Activated CD8-positive, alpha-beta memory T cell treated with anti-CD3 and anti-CD28 coated beads for 1 hour (primary cell): Measurements from ENCODE around the gene TNFRSF4.

Experiments
- DNase-seq, 2 donors: peaks; one replicate each; pipeline ENCODE4 v3.0.0-alpha.2; 2020; ENCODE audit warnings: low read depth in 1 of 2; ENCODE audit errors: extremely low read depth in 1 of 2

The TNFRSF4 gene

DNA sequence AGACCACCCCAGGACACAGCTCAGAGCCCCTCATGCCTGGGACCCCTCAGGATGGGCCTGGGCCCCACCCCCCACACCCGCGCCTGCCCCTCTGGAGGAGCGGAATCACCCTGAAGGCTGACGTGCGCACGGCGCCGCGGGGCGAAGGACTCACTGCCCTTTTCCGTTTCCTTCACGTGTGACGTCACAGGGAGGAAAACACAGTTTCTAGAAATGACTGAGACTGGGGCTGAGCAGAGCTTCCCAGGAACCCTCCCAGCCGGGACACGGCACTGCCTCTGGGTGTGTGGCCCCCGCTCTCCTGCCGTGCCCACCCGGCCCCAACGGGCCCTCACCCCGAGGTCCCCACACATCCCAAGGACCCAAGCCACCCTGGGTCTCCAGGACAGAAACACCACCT lies 5.4 kb upstream of the TNFRSF4 start:
- no peak for DNase-seq

DNA sequence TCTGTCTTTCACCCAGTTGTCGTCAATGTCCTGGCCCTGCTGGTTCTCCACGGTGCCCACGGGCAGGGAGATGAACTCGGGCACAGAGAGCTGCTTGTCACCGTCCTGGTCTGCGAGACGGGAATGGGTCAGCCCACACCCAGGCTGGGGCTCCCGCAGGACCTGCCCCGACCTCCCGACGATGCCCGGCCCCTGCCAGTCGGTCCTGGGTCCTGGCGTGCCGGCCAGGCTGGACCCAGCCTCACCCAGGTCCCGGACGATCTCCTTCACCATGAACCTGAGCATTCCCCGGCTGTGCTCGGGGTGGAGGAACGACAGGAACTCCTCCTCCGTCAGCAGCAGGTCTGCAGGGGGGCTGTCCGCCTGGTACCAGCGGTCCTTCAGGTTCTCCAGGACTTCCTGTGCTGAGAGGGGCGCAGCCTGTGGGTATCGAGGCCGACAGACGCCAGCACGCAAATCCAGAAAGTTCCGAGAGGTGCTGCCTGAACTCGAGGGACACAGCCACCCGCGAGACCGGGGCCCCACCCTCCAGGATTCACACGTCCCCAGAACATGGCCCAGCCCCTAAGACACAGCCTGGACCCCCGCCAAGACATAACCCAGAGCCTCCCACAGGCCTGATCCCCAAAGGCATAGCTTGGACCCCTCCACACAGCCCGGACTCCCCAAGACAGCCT lies 4.7 kb upstream of the TNFRSF4 start:
- no peak for DNase-seq

DNA sequence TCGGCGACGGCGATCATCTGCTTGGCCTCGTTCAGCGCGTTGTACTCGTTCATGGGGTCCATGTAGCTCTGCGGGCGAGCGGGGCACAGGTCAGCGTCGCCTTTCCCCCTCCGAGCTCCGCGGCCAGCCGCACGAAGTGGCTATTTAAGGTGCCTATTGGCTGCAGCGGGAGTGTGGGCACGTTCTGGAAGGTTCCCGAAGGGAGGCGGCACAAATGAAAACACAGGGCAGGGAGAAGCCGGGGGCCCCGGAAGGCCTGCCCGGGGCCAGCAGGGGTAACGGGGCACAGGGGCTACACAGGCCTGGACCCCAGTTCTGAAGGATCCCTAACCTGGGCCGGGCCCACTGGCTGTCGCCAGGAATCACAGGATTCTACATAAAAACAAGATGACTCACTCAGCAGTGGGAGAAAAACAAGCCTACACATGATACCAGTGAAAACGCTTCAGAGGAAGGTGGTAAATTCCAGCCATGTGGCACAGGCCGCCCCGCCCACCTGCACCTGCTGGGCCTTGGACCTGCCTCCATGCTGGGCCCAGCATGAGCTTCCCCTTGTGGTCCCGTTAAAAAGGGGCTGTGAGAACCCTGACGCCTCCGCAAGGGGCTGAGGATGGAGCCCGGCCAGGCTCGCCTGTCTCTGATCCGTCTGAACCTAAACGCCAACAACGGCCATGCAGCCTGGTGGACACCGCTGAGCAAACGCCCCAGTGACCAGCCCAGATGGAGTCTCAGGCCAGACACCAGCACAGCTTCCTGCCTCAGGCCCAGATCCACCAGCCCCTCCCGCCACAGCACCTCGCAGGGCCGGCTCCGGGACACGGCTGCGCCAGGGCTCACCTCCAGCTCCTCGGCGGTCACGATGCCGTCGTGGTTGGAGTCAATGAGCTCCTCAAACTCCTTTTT lies 3.9 kb upstream of the TNFRSF4 start:
- DNase-seq: no peak

DNA sequence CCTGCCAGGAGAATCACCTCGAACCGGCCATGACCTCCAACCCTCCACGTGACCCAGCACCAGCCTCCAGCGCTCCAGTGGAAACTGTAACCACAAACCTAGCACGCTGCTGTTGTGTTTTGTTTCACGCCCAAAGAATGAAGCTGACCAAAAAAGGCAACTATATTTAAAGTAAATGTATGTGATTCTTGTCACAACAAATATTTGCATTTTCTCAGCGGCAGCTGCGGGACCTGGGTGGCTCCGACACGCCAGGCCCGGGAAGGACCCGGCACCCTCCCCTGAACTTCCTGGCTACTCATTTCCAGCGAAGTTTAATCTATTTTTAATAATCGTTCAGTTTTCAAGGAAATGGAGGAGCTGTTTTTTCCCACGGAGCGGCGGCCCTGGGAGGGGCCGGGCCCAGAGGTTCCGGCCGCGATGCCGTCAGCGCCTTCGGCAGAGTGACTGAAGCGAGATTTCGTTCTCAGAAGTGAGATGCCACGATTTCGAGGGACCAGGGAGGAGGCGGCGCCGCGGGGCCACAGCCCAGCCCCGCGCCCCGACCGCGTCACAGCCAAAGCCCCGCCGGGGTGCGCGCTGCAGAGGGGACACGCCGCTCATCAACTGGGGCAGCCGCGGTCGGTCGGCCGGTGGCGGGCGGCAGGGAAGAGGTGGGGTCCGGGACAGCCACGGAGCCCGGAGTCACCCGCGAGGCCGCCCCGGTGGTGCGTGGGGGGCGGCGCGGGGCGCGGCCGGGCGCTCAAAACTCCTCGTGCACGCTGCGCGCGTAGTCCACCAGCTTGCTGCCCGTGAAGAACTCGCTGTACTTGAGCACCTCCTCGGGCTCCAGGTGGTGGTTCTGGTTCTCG lies 3.0 kb upstream of the TNFRSF4 start:
- no peak for DNase-seq

DNA sequence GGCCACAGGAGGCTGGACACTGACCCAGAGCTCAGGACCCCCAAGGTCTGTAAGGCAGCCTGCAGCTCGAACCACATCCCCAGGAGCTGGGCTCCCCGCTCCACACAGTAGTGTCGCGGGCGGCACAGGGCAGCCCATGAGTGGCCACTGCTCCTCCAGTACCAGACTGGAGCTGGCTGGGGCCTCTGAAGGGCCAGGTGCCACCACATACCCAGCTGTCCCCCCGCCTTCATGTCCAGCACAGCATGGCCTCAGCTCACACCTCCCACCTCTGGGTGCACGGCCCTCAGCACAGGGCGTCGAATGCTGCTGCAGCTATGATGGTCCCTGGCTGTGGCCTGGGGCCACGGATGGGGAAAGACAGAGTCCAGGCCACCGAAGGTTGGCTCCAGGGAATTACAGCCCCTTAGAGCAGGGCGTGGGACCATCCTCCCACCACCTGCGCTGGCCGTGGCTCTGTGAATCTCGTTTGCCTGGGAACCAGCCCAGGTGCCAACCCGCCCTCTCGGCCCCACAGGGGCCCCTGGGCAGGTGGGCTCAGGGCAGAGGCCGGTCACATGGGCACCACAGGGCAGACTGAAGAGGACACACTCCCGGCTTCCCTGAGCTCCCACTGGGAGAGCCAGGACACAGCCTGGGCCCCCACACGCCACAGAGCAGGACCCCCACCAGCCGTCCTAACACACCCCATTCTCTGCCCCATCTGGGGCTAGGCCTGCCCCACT lies 2.1 kb upstream of the TNFRSF4 start:
- no peak for DNase-seq

DNA sequence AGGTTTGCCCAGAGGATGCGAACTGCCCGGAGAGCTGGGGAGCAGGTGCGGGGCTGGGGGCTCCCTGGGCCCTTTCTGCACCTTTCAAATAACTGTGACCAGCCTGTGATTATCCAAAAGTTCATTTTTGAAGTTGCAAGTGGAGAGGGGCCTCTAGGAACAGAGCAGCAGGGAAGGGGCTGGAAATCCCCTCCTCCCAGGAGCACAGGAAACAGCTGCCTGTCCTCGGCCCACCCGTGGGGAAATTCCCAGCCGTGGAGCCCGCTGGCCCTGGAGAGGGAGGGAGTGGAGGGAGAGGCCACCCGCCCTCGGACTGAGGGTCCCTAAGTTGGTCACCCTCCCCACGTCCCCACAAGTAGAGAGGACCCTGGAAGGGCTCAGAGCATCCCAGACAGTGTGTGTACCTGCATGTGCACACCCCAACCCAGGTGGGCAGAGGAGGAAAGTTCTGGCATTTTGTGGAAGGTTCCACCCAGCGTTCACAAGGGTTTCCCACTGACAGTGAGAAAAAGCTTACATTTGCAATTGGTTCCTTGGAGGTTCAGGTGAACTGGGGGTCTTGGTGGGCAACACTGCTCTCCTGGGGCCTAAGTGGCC lies 1.2 kb upstream of the TNFRSF4 start:
- DNase-seq: no peak

DNA sequence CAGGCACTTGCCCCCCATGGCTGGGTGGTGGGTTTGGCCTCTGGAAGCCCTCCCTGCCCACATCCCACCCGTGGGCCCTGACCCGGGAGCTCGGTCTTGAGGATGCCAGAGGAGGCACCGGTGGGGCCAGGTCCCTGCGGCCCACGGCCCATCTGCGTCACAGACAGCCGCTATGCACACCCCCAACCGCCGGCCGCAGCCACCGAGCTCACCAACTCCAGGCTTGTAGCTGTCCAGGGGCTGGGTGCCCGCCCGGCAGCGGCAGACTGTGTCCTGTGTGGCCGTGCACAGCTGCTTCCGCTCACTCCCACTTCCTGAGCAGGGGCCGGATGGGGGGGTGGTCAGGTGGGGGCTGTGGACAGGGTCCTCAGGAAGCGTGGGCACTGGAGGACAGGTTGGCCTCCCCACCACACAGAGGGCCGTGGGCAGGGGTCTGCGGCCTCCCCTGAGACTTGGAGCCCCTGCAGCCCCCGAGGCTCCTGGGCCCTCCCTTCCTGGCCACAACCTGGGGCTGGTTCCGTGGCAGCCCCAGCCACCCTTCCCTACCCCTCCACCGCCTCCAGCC lies 1.1 kb downstream of the TNFRSF4 start:
- no peak for DNase-seq

DNA sequence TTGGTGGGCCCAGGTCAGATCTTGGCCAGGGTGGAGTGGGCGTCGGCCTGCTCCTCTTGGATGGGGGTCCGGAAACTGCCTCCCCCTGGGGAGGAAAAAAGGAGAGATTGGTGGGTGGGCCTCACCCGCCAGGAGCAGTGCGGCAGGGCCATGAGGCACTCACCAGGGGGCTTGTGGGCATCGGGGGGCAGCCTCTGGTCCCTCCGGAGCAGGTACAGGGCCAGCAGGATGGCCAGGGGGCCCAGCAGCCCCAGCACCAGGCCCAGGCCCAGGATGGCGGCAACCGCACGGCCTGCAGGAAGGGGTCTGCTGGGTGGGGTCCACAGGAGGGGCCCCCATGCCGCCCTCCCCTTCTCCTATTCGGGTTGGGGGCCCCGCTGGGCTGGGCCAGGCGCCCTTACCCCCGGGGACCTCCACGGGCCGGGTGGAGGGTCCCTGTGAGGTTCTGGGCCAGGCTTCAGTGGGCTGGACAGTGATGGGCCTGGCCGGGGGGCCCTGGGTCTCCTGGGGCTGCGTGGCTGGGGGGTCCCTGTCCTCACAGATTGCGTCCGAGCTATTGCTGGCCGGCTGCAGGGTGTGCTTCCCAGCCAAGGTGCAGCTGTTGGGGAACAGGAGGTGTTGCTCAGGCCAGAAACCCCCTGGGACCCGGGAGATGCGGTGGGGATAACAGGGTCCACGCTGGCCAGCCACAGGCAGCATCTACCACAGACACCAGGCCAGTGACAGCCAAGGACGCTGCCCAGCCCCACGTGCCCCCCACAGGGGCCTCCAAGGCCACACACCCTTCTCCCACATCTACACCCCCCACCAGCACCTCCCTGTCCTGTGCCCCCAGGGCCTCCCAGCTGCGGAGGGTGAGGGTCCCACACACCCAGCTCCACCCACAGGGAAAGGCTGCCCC lies 2.2 kb downstream of the TNFRSF4 start:
- DNase-seq: no peak

DNA sequence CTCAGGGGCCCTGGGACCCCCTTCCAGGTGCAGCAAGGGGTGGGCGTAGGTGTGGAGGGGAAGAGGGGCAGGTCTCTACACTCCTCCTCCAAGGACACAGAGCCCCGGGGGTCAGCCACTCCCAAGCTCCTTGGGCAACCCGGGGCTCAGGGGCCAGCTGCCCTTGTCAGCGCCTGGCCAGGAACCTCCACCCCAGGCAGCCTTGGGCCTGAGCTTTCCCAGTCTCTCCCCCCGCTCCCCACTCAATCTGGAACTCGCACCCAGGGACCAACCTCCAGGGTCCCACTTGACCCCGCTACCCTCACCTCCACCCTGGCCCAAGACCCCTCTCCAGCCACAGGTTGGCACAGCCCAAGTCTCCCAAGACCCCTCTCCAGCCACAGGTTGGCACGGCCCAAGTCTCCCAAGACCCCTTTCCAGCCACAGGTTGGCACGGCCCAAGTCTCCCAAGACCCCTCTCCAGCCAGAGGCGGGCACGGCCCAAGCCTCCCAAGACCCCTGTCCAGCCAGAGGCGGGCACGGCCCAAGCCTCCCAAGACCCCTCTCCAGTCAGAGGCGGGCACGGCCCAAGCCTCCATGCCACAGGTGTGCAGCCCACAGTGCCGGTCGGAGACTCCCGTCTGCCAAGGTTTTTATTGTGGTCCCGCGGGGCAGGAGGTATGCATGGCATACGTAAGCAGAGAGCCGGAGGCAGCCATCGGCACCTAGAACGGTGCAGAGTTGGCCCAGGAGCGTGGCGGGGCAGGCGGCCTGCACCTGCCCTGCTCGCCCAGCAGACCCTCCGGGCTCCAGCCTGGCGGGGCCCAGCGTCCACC lies 3.0 kb downstream of the TNFRSF4 start:
- DNase-seq: no peak

DNA sequence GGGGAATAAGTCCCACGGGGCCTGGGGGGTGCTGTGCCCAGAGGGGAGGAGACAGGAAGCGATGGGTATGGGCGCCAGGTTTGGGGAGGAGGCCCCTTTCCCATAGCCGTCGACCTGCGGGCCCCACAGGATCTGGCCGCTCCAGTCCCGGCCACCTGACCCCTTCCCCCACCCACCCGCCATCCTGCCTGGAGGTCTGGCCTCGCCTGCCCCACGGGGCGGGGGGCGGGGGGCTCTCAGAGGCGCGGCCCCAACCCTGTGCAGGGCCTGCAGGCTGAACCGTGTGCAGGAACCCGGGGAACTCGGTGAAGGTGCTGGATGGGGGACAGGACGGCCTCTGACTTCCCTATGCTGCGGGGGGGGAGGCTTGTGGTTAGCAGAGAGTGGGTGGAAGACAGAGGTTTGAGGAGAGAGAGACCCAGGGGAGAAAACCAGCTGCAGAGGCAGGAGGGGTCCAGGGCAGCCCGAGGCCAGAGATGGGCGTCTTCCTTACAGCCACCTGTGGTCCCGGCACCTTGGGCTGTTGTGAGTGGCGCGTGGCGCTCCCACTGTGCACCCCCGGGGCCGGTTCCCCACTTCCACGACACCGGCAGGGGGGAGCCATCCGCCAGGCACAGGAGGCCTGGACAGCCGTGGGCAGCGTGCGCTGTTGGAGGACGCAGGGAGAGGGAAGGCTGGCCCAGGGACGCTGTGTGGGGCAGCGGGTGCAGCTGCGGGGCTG lies 5.1 kb downstream of the TNFRSF4 start:
- DNase-seq: no peak

DNA sequence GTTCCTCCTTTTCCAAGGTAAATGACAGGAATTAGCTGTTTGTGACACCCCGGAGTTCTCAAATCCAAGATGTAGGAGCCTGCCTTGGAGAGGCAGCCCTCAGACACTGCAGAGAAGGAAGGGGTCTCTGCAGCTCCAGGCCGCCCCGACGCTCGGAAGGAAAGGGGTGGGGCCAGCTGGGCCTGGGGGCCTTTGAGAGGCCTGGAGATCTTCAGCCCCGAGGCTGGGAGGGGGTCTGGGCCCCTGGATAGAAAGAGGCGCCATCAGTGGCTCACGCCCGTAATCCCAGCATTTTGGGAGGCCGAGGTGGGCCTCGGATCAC lies 6.4 kb downstream of the TNFRSF4 start:
- DNase-seq: no peak

DNA sequence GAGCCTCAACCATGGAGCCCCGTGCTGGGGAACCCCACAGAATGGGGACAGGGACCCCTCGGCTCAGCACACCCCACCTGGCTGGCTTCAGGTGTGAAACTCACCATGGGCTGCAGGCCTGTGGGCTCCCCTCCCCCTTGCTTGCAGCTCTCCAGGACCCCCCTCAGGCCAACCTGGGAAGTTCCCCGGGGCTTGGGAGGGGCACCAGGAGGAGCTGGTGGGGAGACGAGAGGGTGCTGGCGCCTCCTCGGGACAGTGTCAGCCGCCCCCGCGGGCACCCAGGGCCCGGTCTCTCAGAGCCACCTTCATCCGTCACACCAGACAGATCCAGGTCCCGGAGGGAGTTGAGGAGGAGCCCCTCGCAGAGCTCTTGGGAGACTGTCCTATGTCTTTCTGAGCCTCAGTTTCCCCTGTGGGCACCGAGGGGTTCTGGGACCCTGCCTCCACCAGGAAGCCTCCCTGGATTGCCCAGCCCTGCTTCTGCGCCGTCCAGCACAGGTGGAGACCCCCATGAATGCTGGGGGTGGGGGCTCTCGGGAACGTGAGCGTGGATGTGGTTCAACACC lies 6.9 kb downstream of the TNFRSF4 start:
- DNase-seq: no peak

DNA sequence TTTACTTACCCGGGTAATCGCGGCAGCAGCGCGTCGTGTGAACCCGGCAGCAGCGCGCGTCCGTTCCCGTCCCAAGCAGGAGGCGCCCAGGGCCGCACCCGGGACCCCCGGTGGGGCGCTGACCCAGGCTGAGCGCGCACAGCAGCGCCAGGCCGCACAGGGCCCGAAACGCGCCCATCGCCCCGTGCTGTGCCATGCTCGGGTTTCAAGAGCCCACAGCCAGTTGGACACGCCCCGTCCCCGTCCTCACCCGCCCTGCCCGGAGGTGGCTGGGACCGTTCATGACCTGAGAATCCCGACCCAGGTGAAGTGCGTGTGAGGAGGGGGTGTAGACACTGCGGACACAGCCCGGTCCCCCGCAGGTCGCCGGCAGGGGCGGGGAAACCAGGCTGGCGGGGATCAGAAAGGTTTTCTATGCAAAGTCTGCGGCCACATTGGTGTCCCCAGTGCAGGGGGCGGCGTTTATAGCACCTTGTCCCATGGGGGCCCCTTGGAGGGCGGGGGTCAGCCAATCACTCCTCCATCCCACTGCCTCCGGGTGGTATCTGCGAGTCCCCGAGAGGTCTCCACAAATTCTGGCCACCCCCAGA lies 7.5 kb downstream of the TNFRSF4 start, which contains the start of gene TNFRSF18:
Gene TNFRSF18, minus strand, starts transcription at position 217 of the 590 bp plus-strand sequence. Its CDS starts 21 bp downstream, at position 196.
- no peak for DNase-seq

DNA sequence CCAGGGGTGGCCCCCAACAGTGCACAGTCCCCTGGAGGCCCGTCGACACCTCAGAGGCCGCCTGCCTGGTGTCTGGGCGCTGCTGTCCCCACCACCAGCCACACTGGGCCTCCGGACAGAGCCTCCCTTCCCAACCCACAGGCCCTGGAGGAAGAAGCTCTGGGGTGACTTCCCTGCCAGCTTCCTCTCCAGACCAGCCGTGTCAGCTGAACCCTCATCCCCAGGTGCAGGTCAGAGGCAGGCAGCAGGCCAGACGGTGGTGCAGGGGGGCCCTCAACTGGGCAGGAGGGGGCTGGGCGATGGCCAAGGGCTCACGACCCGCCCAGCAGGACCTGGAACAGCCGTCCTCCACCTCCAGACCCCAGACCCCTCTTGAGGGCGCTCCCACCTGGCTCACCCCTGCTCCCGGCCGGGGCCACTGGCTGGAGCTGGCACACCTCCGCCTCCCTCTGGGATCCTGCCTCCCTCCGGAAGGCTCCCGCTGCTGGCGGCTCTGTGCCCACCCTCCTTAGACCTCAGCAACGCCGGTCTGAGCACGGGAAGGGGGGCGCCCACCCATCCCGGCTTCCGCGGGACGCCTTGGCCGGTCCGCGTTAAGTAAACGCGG lies 8.1 kb downstream of the TNFRSF4 start:
- DNase-seq: no peak

DNA sequence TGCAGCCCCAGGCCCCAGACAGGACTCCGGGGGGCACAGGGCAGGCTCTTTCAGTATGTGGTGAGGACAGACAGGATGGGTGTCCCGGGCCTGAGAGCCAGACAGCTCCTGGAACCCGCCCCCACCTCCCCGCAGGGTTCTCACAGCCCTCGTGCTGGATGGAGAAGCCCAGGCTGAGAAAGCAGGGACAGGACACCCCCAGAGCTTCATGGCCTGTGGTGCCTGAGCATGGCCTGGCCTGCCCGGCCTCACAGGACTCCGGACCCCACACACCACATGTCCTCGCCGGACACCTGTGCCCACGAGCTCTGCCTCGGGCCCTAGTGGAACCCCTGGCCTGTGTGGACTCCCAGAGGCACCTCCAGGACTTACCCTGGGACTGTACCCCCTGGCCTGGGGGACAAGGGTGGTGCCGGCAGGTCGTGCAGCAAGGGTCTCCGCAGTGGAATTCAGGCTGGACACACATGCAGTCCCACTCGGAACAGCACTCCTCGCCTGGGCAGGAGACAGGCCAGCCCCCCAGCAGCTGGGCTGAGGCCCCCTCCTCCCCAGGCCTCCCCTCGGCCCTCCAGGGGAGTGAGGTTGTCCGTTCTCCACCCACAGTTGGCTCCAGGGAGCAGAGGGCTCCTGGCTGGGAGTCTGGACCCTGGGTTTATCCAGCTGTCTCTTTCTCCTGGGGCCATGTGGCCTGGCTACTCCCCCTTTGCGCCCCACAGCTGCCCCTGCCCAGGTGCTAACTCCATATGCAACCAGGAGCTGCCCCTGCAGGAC lies 8.8 kb downstream of the TNFRSF4 start:
- no peak for DNase-seq
